ENCODE data around the gene HMG20B.

GRCh38 chr19:3530389-3530788 is 42.4 kb upstream of the HMG20B start:
- TF ChIP-seq POLR2A (IDR thresholded peaks at IDR 0.05), result no peak
- TF ChIP-seq, protein P1, sequence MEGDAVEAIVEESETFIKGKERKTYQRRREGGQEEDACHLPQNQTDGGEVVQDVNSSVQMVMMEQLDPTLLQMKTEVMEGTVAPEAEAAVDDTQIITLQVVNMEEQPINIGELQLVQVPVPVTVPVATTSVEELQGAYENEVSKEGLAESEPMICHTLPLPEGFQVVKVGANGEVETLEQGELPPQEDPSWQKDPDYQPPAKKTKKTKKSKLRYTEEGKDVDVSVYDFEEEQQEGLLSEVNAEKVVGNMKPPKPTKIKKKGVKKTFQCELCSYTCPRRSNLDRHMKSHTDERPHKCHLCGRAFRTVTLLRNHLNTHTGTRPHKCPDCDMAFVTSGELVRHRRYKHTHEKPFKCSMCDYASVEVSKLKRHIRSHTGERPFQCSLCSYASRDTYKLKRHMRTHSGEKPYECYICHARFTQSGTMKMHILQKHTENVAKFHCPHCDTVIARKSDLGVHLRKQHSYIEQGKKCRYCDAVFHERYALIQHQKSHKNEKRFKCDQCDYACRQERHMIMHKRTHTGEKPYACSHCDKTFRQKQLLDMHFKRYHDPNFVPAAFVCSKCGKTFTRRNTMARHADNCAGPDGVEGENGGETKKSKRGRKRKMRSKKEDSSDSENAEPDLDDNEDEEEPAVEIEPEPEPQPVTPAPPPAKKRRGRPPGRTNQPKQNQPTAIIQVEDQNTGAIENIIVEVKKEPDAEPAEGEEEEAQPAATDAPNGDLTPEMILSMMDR (IDR thresholded peaks at IDR 0.05), result no peak

Measured in vagina (tissue), 2 donors.